Stomach (tissue), 4 donors: ENCODE data around the gene ZSCAN5B.

Experiments
- POLR2A ChIP-seq, 4 donors: fragments of 450-650 bp; IDR thresholded peaks; one replicate each; pipeline ENCODE4 v1.6.1; 2016; ENCODE audit warnings: antibody characterized with exemption in 4 of 4, control low read depth in 2 of 4, mild to moderate bottlenecking in 1 of 4, moderate library complexity in 1 of 4
- TF ChIP-seq, protein P1 (sequence below), 7 experiments: fragments of 450-650 bp in 4 of 7; fragments of 200-600 bp in 3 of 7; sonication (generic) in 3 of 7; IDR thresholded peaks; one replicate each; pipeline ENCODE4 v1.5.1; 2016 to 2019; ENCODE audit warnings: antibody characterized with exemption in 7 of 7, control low read depth in 2 of 7, mild to moderate bottlenecking in 1 of 7

DNA sequence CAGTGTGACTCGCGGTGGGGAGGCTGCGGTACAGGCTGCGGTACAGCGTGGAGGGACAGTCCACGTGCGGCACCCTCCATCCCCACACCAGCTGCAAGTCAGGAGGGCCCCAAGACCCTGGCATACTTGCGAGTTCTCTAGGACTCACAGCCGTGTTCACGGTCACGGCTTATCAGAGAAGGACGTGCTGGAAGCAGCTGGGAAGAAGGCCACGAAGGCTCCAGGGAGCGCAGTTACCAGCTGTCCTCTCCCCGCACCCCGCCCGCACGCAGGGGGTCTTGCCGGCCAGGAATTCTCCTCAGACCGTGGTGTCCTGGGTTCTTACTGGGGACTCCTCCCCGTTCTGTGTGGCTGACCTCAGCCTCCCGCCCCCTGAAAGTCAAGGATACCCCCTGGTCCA lies 50.3 kb downstream of the ZSCAN5B start:
- TF ChIP-seq POLR2A (IDR thresholded peaks at IDR 0.05) = no peak
- TF ChIP-seq, protein P1, sequence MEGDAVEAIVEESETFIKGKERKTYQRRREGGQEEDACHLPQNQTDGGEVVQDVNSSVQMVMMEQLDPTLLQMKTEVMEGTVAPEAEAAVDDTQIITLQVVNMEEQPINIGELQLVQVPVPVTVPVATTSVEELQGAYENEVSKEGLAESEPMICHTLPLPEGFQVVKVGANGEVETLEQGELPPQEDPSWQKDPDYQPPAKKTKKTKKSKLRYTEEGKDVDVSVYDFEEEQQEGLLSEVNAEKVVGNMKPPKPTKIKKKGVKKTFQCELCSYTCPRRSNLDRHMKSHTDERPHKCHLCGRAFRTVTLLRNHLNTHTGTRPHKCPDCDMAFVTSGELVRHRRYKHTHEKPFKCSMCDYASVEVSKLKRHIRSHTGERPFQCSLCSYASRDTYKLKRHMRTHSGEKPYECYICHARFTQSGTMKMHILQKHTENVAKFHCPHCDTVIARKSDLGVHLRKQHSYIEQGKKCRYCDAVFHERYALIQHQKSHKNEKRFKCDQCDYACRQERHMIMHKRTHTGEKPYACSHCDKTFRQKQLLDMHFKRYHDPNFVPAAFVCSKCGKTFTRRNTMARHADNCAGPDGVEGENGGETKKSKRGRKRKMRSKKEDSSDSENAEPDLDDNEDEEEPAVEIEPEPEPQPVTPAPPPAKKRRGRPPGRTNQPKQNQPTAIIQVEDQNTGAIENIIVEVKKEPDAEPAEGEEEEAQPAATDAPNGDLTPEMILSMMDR (IDR thresholded peaks at IDR 0.05) = no peak
